Astrocyte (in vitro differentiated cells and primary cell): ENCODE measurements around the gene SNED1.

ENCODE experiments used
- EZH2 ChIP-seq: IDR thresholded peaks from 2 replicates; pipeline ENCODE4 v1.6.1; 2012; ENCODE audit warnings: mild to moderate bottlenecking, low read length, inconsistent platforms; ENCODE audit not compliant: insufficient read depth
- TF ChIP-seq, protein P1 (sequence below): IDR thresholded peaks from 2 replicates; pipeline ENCODE4 v1.5.1; 2011; ENCODE audit warnings: low read depth, mild to moderate bottlenecking, inconsistent platforms, low read length, moderate library complexity; ENCODE audit not compliant: insufficient read depth

DNA sequence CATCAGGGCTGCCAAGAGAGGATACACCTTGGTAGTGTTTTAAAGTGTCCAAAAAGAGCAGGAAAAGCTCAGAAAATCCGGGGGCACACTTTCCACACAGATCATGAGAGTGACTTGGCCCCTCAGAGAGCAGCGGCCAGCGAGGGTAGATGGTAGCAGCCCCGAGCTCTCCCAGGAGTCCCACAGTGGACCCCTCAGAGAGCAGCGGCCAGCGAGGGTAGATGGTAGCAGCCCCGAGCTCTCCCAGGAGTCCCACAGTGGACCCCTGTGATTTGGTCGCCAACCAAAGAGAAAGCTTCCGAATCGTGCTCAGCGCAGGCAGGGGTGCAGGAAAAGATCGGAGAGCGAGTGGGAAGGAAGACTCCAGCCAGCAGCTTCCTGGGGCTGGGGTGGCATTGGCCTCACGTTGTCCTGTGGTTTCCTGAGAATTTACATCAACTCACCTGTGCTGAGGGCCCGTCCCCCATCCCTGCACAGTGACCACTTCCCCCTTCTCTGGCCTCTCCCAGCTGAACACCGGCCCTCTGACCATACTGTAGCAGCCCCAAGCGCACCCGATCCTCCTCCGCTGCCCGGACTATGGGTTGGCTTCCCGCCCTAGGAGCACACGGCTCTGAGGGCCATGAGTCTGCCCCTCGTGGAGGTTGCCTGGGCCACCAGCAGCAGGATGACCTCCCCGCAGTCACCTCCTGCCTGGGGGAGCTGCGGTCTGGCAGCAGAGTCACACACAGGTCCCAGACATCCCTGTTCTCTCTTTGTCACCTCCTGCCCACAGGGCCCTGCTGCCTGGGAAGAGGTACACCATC lies 69.9 kb downstream of the SNED1 start:
- TF ChIP-seq, protein P1, sequence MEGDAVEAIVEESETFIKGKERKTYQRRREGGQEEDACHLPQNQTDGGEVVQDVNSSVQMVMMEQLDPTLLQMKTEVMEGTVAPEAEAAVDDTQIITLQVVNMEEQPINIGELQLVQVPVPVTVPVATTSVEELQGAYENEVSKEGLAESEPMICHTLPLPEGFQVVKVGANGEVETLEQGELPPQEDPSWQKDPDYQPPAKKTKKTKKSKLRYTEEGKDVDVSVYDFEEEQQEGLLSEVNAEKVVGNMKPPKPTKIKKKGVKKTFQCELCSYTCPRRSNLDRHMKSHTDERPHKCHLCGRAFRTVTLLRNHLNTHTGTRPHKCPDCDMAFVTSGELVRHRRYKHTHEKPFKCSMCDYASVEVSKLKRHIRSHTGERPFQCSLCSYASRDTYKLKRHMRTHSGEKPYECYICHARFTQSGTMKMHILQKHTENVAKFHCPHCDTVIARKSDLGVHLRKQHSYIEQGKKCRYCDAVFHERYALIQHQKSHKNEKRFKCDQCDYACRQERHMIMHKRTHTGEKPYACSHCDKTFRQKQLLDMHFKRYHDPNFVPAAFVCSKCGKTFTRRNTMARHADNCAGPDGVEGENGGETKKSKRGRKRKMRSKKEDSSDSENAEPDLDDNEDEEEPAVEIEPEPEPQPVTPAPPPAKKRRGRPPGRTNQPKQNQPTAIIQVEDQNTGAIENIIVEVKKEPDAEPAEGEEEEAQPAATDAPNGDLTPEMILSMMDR: no peak
- TF ChIP-seq EZH2: no peak
